Type B pancreatic cell (in vitro differentiated cells): ENCODE results near the gene NDUFB11. TPM values are rescaled to one million over a fixed set of nuclear protein-coding genes. Genes with fewer than 3 reads are reported as not detected.

Experiments used
- DNase-seq: peaks from one replicate; pipeline ENCODE4 v3.0.0; 2021; ENCODE audit warnings: mixed read lengths; ENCODE audit not compliant: unreplicated experiment; ENCODE audit errors: extremely low spot score
- H3K27ac Mint-ChIP-seq: 2 replicates; pipeline ENCODE4 v1.8.0; 2021; ENCODE audit warnings: mild to moderate bottlenecking, mixed read lengths
- H3K27me3 Mint-ChIP-seq: 2 replicates; pipeline ENCODE4 v1.8.0; 2021; ENCODE audit warnings: mixed read lengths
- H3K36me3 Mint-ChIP-seq: 2 replicates; pipeline ENCODE4 v1.8.0; 2021; ENCODE audit warnings: mixed read lengths
- H3K4me1 Mint-ChIP-seq: one replicate; pipeline ENCODE4 v1.8.0; 2021; ENCODE audit warnings: mixed read lengths; ENCODE audit not compliant: unreplicated experiment
- H3K4me3 Mint-ChIP-seq: 2 replicates; pipeline ENCODE4 v1.8.0; 2021; ENCODE audit warnings: mild to moderate bottlenecking, mixed read lengths
- H3K9me3 Mint-ChIP-seq: 2 replicates; pipeline ENCODE4 v1.8.0; 2021; ENCODE audit warnings: mixed read lengths
- CTCF ChIP-seq: fragments of 200-600 bp; sonication (generic); conservative IDR thresholded peaks from 2 replicates; pipeline ENCODE4 v1.5.0; 2021; ENCODE audit warnings: antibody characterized with exemption, mild to moderate bottlenecking
- total RNA-seq: library from RNA; stranded (reverse); gene quantifications from 2 replicates; pipeline ENCODE4 v1.2.1, GENCODE V29; 2021; ENCODE audit warnings: low replicate concordance

NDUFB11 gene
- total RNA-seq, 1 donor from 2014 or later, result 103 TPM

GRCh38 chrX:47189906-47190305, 45.4 kb upstream of the NDUFB11 start:
- Mint-ChIP-seq H3K4me1 (peaks cover 16% of the 10 kb centered on the region), H3K27me3 (no peaks in the 10 kb centered on the region), H3K9me3 (no peaks in the 10 kb centered on the region), H3K4me3 (no peak overlapping the region), H3K27ac (no peak overlapping the region), H3K36me3 (peaks cover 9% of the 10 kb centered on the region)
- DNase-seq, result no peak
- no peak for TF ChIP-seq CTCF

DNA sequence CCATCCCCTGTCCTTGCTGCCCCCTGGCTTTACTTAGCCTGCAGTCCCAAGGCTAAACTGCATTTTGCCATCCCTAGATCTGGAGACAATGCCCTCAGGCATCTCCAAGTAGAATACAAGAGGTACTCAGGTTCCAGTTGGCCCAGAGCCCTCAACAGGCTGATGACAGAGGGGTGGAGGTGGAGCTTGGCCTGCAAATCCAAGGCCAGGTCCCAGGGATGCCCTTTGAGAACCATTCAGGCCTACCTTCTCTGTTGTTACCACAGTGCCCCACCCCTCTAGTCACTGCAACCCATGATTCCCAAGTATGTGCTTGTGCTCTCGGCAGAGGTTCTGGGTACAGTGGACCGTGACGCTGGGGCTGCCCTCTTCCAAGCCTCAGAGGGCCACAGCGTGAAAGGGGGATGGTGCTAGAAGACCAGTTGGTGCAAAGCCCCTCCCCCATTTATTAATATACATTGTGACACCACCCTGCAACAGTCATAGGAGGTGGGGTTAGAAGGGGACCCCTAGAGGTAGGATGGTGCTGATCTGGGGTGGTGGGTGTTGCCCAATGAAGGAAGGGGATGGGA, 42.7 kb upstream of the NDUFB11 start:
- no peak overlapping the region for H3K27ac Mint-ChIP-seq
- H3K4me3 Mint-ChIP-seq, result no peak overlapping the region
- no peaks in the 10 kb centered on the region for H3K4me1 Mint-ChIP-seq
- TF ChIP-seq CTCF, result no peak
- DNase-seq, result no peak
- H3K36me3 Mint-ChIP-seq, result peaks cover 4% of the 10 kb centered on the region
- H3K9me3 Mint-ChIP-seq, result no peaks in the 10 kb centered on the region
- H3K27me3 Mint-ChIP-seq, result no peaks in the 10 kb centered on the region

DNA sequence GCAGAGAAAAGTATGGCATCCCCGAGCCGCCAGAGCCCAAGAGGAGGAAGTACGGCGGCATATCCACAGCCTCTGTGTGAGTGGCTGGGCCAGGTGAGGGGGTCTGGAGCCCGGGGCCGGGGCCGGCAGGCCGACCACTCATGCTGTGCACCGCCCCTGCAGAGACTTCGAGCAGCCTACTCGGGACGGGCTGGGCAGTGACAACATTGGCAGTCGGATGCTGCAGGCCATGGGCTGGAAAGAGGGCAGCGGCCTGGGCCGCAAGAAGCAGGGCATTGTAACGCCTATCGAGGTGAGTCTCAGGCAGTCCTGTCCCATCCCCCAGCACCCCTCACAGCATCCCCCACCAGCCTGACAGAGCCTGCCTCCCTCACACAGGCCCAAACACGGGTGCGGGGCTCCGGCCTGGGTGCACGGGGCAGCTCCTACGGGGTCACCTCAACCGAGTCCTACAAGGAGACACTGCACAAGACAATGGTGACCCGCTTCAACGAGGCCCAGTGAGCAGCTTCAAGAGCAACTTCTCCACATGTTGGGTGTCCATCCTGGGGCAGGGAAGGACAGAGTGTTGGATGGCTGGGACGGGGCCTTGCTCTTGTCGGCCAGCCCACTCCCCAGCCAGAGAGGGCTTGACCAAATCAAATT, 41.7 kb upstream of the NDUFB11 start:
- H3K4me1 Mint-ChIP-seq, result no peaks in the 10 kb centered on the region
- no peaks in the 10 kb centered on the region for H3K27me3 Mint-ChIP-seq
- H3K36me3 Mint-ChIP-seq, result peaks cover 4% of the 10 kb centered on the region
- DNase-seq, result no peak
- no peak overlapping the region for H3K27ac Mint-ChIP-seq
- no peak for TF ChIP-seq CTCF
- no peaks in the 10 kb centered on the region for H3K9me3 Mint-ChIP-seq
- no peak overlapping the region for H3K4me3 Mint-ChIP-seq

DNA sequence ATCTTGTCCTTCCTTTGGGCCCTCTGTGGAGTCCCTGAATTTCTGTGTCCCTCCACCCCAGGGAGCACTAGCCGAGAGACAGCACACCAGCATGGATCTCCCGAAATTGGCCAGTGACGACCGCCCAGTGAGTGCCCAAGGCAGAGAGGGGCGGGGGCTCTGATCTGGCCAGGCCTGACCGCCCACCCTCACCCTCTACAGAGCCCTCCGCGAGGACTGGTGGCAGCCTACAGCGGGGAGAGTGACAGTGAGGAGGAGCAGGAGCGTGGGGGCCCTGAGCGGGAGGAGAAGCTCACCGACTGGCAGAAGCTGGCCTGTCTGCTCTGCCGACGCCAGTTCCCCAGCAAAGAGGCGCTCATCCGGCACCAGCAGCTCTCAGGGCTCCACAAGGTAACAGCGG, 40.7 kb upstream of the NDUFB11 start:
- Mint-ChIP-seq H3K27ac (no peak overlapping the region), H3K9me3 (no peaks in the 10 kb centered on the region)

GRCh38 chrX:47184486-47184885, 40.0 kb upstream of the NDUFB11 start:
- H3K27ac Mint-ChIP-seq, result no peak overlapping the region
- H3K4me1 Mint-ChIP-seq, result no peaks in the 10 kb centered on the region
- no peaks in the 10 kb centered on the region for H3K9me3 Mint-ChIP-seq
- no peaks in the 10 kb centered on the region for H3K27me3 Mint-ChIP-seq
- DNase-seq, result no peak
- peaks cover 4% of the 10 kb centered on the region for H3K36me3 Mint-ChIP-seq
- TF ChIP-seq CTCF, result no peak
- no peak overlapping the region for H3K4me3 Mint-ChIP-seq

More for the DNA sequence above, 40.7 kb upstream of the NDUFB11 start:
- H3K27me3 Mint-ChIP-seq, result no peaks in the 10 kb centered on the region
- no peak for DNase-seq
- peaks cover 4% of the 10 kb centered on the region for H3K36me3 Mint-ChIP-seq
- H3K4me3 Mint-ChIP-seq, result no peak overlapping the region
- H3K4me1 Mint-ChIP-seq, result no peaks in the 10 kb centered on the region
- no peak for TF ChIP-seq CTCF
